GM21390 (cell line): ENCODE measurements around the gene PAX7.
"Not testable (repeated sequence)": the region's sequence is repeated elsewhere in the genome, so short reads cannot be mapped to it uniquely, and the experiment has no call there.

Source experiments
- ATAC-seq: cut with Tn5 transposase; IDR thresholded peaks from one replicate; pipeline ENCODE4 v1.9.1; 2021; ENCODE audit not compliant: unreplicated experiment

The PAX7 gene

GRCh38 chr1:18749569-18749968 lies 118.9 kb downstream of the PAX7 start:
- no peak for ATAC-seq

GRCh38 chr1:18750600-18750999 lies 120.0 kb downstream of the PAX7 start:
- no peak for ATAC-seq

GRCh38 chr1:18751425-18751824 lies 120.8 kb downstream of the PAX7 start:
- ATAC-seq: no peak

GRCh38 chr1:18752409-18752808 lies 121.8 kb downstream of the PAX7 start:
- no peak for ATAC-seq

GRCh38 chr1:18760156-18760555 lies 129.5 kb downstream of the PAX7 start:
- no peak for ATAC-seq

- no peak for ATAC-seq
These were observed 131.5 kb downstream of the PAX7 start for GRCh38 chr1:18761948-18762840.

- ATAC-seq: no peak
These were observed 133.7 kb downstream of the PAX7 start for GRCh38 chr1:18764362-18764761.

GRCh38 chr1:18765725-18766124 lies 135.1 kb downstream of the PAX7 start:
- ATAC-seq: no peak

GRCh38 chr1:18766328-18766727 lies 135.7 kb downstream of the PAX7 start:
- no peak for ATAC-seq

- ATAC-seq: not testable (repeated sequence)
These were observed 136.9 kb downstream of the PAX7 start for GRCh38 chr1:18767576-18767975.

- no peak for ATAC-seq
These were observed 137.4 kb downstream of the PAX7 start for GRCh38 chr1:18768086-18768485.

GRCh38 chr1:18769140-18769539 lies 138.5 kb downstream of the PAX7 start:
- no peak for ATAC-seq

- ATAC-seq: no peak
These were observed 140.2 kb downstream of the PAX7 start for GRCh38 chr1:18770799-18771198.

GRCh38 chr1:18773753-18774152 lies 143.1 kb downstream of the PAX7 start:
- no peak for ATAC-seq

- no peak for ATAC-seq
These were observed 144.7 kb downstream of the PAX7 start for GRCh38 chr1:18775341-18775740.

GRCh38 chr1:18776777-18777176 lies 146.1 kb downstream of the PAX7 start:
- no peak for ATAC-seq

- no peak for ATAC-seq
These were observed 147.8 kb downstream of the PAX7 start for GRCh38 chr1:18778437-18778836.

GRCh38 chr1:18781031-18781430 lies 150.4 kb downstream of the PAX7 start:
- no peak for ATAC-seq

- no peak for ATAC-seq
These were observed 153.2 kb downstream of the PAX7 start for GRCh38 chr1:18783705-18784481.

GRCh38 chr1:18784482-18784831 lies 153.8 kb downstream of the PAX7 start:
- ATAC-seq: no peak

GRCh38 chr1:18786149-18786548 lies 155.5 kb downstream of the PAX7 start:
- ATAC-seq: no peak

GRCh38 chr1:18787825-18788385 lies 157.3 kb downstream of the PAX7 start:
- ATAC-seq: no peak
